Measurements from ENCODE around the gene CHAD. TPM values are rescaled to one million over a fixed set of nuclear protein-coding genes. Genes with fewer than 3 reads are reported as not detected.

Gene CHAD
- total and polyA plus RNA-seq, 4 donors, result 0.14 to 0.37 (median 0.35) TPM; not detected in 1

- peaks cover 0 to 8% (median 0%) of the 10 kb centered on the region in 5 donors for H3K4me1 ChIP-seq (ENCODE audit: control insufficient read depth in 5 of 5, insufficient read depth in 5 of 5, low read length in 5 of 5)
- no peak overlapping the region for H3K27ac ChIP-seq (ENCODE audit: low read depth in 1 of 2, low read length in 1 of 2)
- no peaks in the 10 kb centered on the region for H3K36me3 ChIP-seq (ENCODE audit: control insufficient read depth in 4 of 4, insufficient read depth in 4 of 4, low read length in 4 of 4)
- no peak overlapping the region for H3K4me3 ChIP-seq
- no peak for ATAC-seq (ENCODE audit: insufficient read depth, low FRiP score)
- H3K27me3 ChIP-seq (ENCODE audit: control insufficient read depth in 3 of 3, insufficient read depth in 3 of 3, low read length in 2 of 3), result no peaks in the 10 kb centered on the region
- DNase-seq, result no peak
- H3K9me3 ChIP-seq (ENCODE audit: control insufficient read depth in 4 of 4, insufficient read depth in 3 of 4, low read length in 3 of 4), result no peaks in the 10 kb centered on the region
- no peak overlapping the region for H3K9ac ChIP-seq (ENCODE audit: insufficient read depth in 1 of 2, low read length in 2 of 2)
- WGBS, 2 donors, result 32 to 50% methylated on average over 5 of the region's 5 CpGs
- no peak for TF ChIP-seq CTCF (IDR thresholded peaks at IDR 0.05; ENCODE audit: control extremely low read depth, extremely low read depth)
These were observed 32.4 kb upstream of the CHAD start for GRCh38 chr17:50501054-50501453.

GRCh38 chr17:50499721-50500120 lies 31.0 kb upstream of the CHAD start:
- no peak overlapping the region for H3K4me3 ChIP-seq

GRCh38 chr17:50499270-50499669 lies 30.6 kb upstream of the CHAD start:
- no peaks in the 10 kb centered on the region for H3K36me3 ChIP-seq (ENCODE audit: control insufficient read depth in 4 of 4, insufficient read depth in 4 of 4, low read length in 4 of 4)
- H3K27me3 ChIP-seq (ENCODE audit: control insufficient read depth in 3 of 3, insufficient read depth in 3 of 3, low read length in 2 of 3), result no peaks in the 10 kb centered on the region
- no peak for ATAC-seq (ENCODE audit: insufficient read depth, low FRiP score)
- no peak for TF ChIP-seq CTCF (IDR thresholded peaks at IDR 0.05; ENCODE audit: control extremely low read depth, extremely low read depth)
- no peaks in the 10 kb centered on the region for H3K9me3 ChIP-seq (ENCODE audit: control insufficient read depth in 4 of 4, insufficient read depth in 3 of 4, low read length in 3 of 4)
- no peak overlapping the region for H3K27ac ChIP-seq (ENCODE audit: low read depth in 1 of 2, low read length in 1 of 2)
- no peak overlapping the region for H3K4me3 ChIP-seq
- no peak for DNase-seq
- peaks cover 0 to 8% (median 0%) of the 10 kb centered on the region in 5 donors for H3K4me1 ChIP-seq (ENCODE audit: control insufficient read depth in 5 of 5, insufficient read depth in 5 of 5, low read length in 5 of 5)
- no peak overlapping the region for H3K9ac ChIP-seq (ENCODE audit: insufficient read depth in 1 of 2, low read length in 2 of 2)

More at GRCh38 chr17:50499721-50500120, 31.0 kb upstream of the CHAD start:
- DNase-seq (no peak), ATAC-seq (ENCODE audit: insufficient read depth, low FRiP score) (no peak)
- WGBS, 2 donors, result 98 to 100% methylated on average over 2 of the region's 2 CpGs
- Histone ChIP-seq H3K9ac (ENCODE audit: insufficient read depth in 1 of 2, low read length in 2 of 2) (no peak overlapping the region), H3K4me1 (ENCODE audit: control insufficient read depth in 5 of 5, insufficient read depth in 5 of 5, low read length in 5 of 5) (peaks cover 0 to 8% (median 0%) of the 10 kb centered on the region in 5 donors), H3K27ac (ENCODE audit: low read depth in 1 of 2, low read length in 1 of 2) (no peak overlapping the region), H3K9me3 (ENCODE audit: control insufficient read depth in 4 of 4, insufficient read depth in 3 of 4, low read length in 3 of 4) (no peaks in the 10 kb centered on the region), H3K27me3 (ENCODE audit: control insufficient read depth in 3 of 3, insufficient read depth in 3 of 3, low read length in 2 of 3) (no peaks in the 10 kb centered on the region), H3K36me3 (ENCODE audit: control insufficient read depth in 4 of 4, insufficient read depth in 4 of 4, low read length in 4 of 4) (no peaks in the 10 kb centered on the region)
- TF ChIP-seq CTCF (IDR thresholded peaks at IDR 0.05; ENCODE audit: control extremely low read depth, extremely low read depth), result no peak

Data from lung (tissue), 12 donors.